ENCODE results near the gene AKAP9.

AKAP9 gene

DNA sequence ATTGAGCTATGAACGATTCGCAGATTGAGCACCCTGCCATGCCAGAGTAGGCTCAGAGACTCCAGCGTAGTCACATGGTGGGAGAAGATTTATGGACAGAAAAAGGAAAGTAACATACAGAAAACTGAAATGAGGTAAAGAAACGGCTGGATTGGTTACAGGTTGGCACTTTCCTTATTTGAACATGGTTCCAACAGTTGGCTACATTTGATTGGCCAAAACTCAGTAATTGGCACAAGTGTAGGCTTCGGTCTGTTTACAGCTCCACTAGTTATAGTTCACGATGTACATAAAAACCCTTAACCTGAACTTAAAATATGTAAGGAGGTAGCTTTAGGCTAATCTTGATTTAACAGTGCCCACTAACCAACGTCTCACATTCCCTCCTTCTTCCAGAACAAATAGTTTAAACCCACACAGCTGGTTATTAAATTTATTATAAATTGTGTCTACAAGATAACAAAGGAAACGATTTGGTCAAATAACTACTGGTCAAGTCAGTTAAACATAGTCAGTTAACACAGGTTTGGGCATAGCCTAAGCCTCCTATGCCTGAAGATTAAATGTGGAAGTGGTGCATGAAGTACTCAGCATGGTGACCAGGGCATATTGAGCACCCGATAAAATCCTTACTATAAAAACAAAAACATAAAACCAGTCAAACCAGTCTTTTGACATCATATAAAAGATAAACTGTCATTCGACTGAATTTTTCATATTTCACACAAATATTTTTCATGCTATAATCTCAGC, 42.2 kb upstream of the AKAP9 start:
- no peak for DNase-seq
- TF ChIP-seq, protein P1, sequence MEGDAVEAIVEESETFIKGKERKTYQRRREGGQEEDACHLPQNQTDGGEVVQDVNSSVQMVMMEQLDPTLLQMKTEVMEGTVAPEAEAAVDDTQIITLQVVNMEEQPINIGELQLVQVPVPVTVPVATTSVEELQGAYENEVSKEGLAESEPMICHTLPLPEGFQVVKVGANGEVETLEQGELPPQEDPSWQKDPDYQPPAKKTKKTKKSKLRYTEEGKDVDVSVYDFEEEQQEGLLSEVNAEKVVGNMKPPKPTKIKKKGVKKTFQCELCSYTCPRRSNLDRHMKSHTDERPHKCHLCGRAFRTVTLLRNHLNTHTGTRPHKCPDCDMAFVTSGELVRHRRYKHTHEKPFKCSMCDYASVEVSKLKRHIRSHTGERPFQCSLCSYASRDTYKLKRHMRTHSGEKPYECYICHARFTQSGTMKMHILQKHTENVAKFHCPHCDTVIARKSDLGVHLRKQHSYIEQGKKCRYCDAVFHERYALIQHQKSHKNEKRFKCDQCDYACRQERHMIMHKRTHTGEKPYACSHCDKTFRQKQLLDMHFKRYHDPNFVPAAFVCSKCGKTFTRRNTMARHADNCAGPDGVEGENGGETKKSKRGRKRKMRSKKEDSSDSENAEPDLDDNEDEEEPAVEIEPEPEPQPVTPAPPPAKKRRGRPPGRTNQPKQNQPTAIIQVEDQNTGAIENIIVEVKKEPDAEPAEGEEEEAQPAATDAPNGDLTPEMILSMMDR (IDR thresholded peaks at IDR 0.05; ENCODE audit: low read depth, low read length) = no peak
- no peak overlapping the region for H3K4me3 ChIP-seq (ENCODE audit: low read depth, low read length)
- no peak overlapping the region for H3K27ac ChIP-seq
- H3K27me3 ChIP-seq (ENCODE audit: insufficient read depth, low read depth, severe bottlenecking) = no peaks in the 10 kb centered on the region
- H3K36me3 ChIP-seq = no peaks in the 10 kb centered on the region
- no peaks in the 10 kb centered on the region for H3K9me3 ChIP-seq (ENCODE audit: severe bottlenecking)

DNA sequence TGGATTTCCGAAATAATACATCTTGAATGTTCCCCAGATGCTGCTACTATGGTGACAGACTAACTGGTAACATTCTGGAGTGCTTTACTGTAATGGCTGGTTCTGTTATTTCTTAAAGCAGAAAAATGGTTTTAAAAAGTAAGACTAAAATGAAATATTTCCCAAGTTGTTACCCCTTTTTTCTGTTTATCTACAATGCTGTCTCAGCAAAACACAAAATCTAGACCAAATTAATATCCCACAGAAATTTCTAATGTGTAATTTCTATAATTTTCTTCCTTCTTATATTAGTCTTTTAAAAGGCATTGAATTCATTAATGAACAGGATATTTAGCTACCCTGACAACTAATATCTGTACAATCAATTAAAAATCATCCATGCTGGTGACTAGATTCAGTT, 41.1 kb upstream of the AKAP9 start:
- no peaks in the 10 kb centered on the region for H3K9me3 ChIP-seq (ENCODE audit: severe bottlenecking)
- TF ChIP-seq, protein P1 (IDR thresholded peaks at IDR 0.05; ENCODE audit: low read depth, low read length) = no peak
- DNase-seq = no peak
- H3K27me3 ChIP-seq (ENCODE audit: insufficient read depth, low read depth, severe bottlenecking) = no peaks in the 10 kb centered on the region
- no peaks in the 10 kb centered on the region for H3K36me3 ChIP-seq
- no peak overlapping the region for H3K4me3 ChIP-seq (ENCODE audit: low read depth, low read length)
- no peak overlapping the region for H3K27ac ChIP-seq

DNA sequence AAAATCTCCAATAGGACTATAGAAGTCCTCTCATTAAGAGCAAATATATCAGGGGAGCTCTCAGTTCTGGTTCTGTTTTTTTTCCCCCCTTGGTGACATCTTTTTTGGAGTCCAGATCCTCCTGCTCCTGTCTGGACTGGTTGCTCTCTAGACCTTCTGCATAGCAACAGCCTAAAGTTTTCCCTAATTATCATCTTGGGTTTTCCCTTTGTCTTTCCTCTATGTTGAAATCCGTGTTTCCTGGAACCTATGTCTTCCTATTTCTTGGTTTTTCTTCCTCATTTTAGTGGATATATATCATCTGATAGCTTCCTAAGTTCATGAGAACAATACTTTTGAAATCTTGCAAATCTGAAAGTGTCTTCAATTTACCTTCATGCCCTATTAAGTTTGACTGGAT, 30.5 kb upstream of the AKAP9 start:
- H3K36me3 ChIP-seq = no peaks in the 10 kb centered on the region
- TF ChIP-seq, protein P1 (IDR thresholded peaks at IDR 0.05; ENCODE audit: low read depth, low read length) = no peak
- no peak for DNase-seq
- no peak overlapping the region for H3K4me3 ChIP-seq (ENCODE audit: low read depth, low read length)
- H3K9me3 ChIP-seq (ENCODE audit: severe bottlenecking) = no peaks in the 10 kb centered on the region
- H3K27me3 ChIP-seq (ENCODE audit: insufficient read depth, low read depth, severe bottlenecking) = no peaks in the 10 kb centered on the region
- H3K27ac ChIP-seq = no peak overlapping the region

DNA sequence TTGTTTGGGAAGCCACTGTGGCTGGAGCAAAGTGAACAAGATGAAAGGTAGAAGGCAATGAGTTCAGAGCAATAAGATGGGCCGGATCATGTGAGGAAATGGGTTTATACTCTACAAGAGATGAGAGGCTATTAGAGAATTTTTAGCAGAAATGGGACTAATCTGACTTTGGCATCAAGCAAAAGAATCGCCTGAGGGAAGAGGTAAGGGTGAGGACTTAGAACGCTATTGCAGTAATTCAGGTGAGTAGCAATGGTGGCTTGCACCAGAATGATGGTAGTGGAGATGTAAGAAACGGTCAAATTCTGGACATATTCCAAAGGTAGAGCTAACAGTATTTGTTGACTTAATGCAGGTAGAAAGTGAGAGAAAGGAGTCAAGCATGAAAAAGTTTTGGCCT, 29.5 kb upstream of the AKAP9 start:
- Histone ChIP-seq H3K27me3 (ENCODE audit: insufficient read depth, low read depth, severe bottlenecking) (no peaks in the 10 kb centered on the region), H3K4me3 (ENCODE audit: low read depth, low read length) (no peak overlapping the region), H3K36me3 (no peaks in the 10 kb centered on the region), H3K9me3 (ENCODE audit: severe bottlenecking) (no peaks in the 10 kb centered on the region), H3K27ac (no peak overlapping the region)
- no peak for DNase-seq
- TF ChIP-seq, protein P1 (IDR thresholded peaks at IDR 0.05; ENCODE audit: low read depth, low read length) = no peak

DNA sequence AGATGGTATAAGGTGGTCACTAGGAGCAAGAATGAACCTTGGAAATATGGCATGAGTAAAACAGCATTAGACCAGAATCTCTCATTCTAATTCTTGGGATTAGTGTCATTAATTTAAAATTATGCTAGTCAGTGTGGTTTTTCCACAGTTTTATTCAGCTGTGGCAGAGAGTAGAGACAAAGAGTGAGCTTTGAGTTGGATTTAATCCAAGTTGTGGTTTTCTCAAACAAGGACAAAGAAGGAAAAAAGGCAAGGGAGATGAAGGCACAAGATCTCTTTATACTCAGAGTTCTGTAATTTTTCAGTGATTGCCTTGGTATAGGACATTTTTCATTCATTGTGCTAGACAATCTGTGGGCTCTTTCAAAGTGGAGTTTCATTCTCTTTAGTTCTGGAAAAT, 28.2 kb upstream of the AKAP9 start:
- DNase-seq = no peak
- TF ChIP-seq, protein P1 (IDR thresholded peaks at IDR 0.05; ENCODE audit: low read depth, low read length) = no peak
- H3K4me3 ChIP-seq (ENCODE audit: low read depth, low read length) = no peak overlapping the region
- H3K27ac ChIP-seq = no peak overlapping the region
- no peaks in the 10 kb centered on the region for H3K36me3 ChIP-seq
- H3K27me3 ChIP-seq (ENCODE audit: insufficient read depth, low read depth, severe bottlenecking) = no peaks in the 10 kb centered on the region
- no peaks in the 10 kb centered on the region for H3K9me3 ChIP-seq (ENCODE audit: severe bottlenecking)

DNA sequence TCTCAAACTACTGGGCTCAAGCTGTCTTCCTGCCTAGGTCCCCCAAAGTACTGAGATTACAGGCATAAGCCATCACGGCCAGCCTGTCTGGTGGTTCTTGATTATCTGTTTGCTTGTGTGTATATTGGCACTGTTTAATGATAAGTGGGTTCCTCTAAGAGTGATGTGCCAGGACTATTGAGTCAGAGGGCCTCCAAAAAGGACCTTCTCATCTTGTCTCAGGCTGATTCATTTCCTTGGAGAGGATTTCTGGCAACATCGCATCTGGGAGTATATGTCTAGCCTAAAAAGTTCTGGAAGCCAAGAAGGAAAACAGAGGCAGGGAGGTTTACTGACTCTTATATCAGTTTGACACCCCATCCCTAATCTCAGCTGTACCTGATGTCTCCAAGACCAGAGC, 27.1 kb upstream of the AKAP9 start:
- Histone ChIP-seq H3K4me3 (ENCODE audit: low read depth, low read length) (no peak overlapping the region), H3K9me3 (ENCODE audit: severe bottlenecking) (no peaks in the 10 kb centered on the region), H3K27me3 (ENCODE audit: insufficient read depth, low read depth, severe bottlenecking) (no peaks in the 10 kb centered on the region), H3K36me3 (no peaks in the 10 kb centered on the region), H3K27ac (no peak overlapping the region)
- no peak for DNase-seq
- TF ChIP-seq, protein P1 (IDR thresholded peaks at IDR 0.05; ENCODE audit: low read depth, low read length) = no peak

Measured in WERI-Rb-1 (cell line).